CD4-positive, CD25-positive, alpha-beta regulatory T cell (primary cell): ENCODE measurements around the gene C8A. TPM values are rescaled to one million over a fixed set of nuclear protein-coding genes. Genes with fewer than 3 reads are reported as not detected.

Experiments
- ATAC-seq, 2 donors: fragments of 150-1000 bp; cut with Tn5 transposase; one replicate each; pipeline ENCODE4 v1.10.0; 2021; ENCODE audit warnings: low read depth in 2 of 2, moderate number of reproducible peaks in 2 of 2, moderate library complexity in 1 of 2
- DNase-seq, 3 donors: peaks; one replicate each; pipeline versions ENCODE4 v3.0.0 to v3.0.0-alpha.2; 2012 to 2022; ENCODE audit warnings: mixed read lengths in 1 of 3
- H3K27ac ChIP-seq: one replicate; pipeline ENCODE4 v1.7.0; 2013; ENCODE audit warnings: mild to moderate bottlenecking, low read length; ENCODE audit not compliant: insufficient read depth, poor library complexity, severe bottlenecking
- H3K27me3 ChIP-seq: one replicate; pipeline ENCODE4 v1.7.0; 2013; ENCODE audit warnings: low read length; ENCODE audit not compliant: control insufficient read depth, insufficient read depth
- H3K36me3 ChIP-seq: one replicate; pipeline ENCODE4 v1.7.0; 2013; ENCODE audit warnings: mild to moderate bottlenecking, low read length, moderate library complexity; ENCODE audit not compliant: control insufficient read depth, insufficient read depth
- H3K4me1 ChIP-seq: 2 replicates; pipeline ENCODE4 v1.7.0; 2013; ENCODE audit warnings: mild to moderate bottlenecking, low read length; ENCODE audit not compliant: insufficient read depth, control insufficient read depth, poor library complexity, severe bottlenecking
- H3K4me3 ChIP-seq: one replicate; pipeline ENCODE4 v1.7.0; 2013; ENCODE audit warnings: low read depth, mild to moderate bottlenecking, low read length, moderate library complexity
- H3K9me3 ChIP-seq, 2 experiments: 1 replicate in 1 of 2; 2 replicates in 1 of 2; pipeline ENCODE4 v1.7.0; 2013; ENCODE audit warnings: low read length in 2 of 2, mild to moderate bottlenecking in 1 of 2, moderate library complexity in 1 of 2; ENCODE audit not compliant: control insufficient read depth in 2 of 2
- H3K27ac Mint-ChIP-seq, 3 donors: one replicate each; pipeline ENCODE4 v1.8.0; 2020 to 2022; ENCODE audit warnings: mild to moderate bottlenecking in 3 of 3, mixed read lengths in 3 of 3, moderate library complexity in 2 of 3
- H3K27me3 Mint-ChIP-seq: one replicate; pipeline ENCODE4 v1.8.0; 2022; ENCODE audit warnings: mild to moderate bottlenecking, mixed read lengths
- H3K36me3 Mint-ChIP-seq: one replicate; pipeline ENCODE4 v1.8.0; 2020; ENCODE audit warnings: mixed read lengths
- H3K4me1 Mint-ChIP-seq, 4 donors: one replicate each; pipeline ENCODE4 v1.8.0; 2020 to 2022; ENCODE audit warnings: mixed read lengths in 4 of 4, mild to moderate bottlenecking in 1 of 4
- H3K4me3 Mint-ChIP-seq, 4 donors: one replicate each; pipeline ENCODE4 v1.8.0; 2020 to 2022; ENCODE audit warnings: mild to moderate bottlenecking in 4 of 4, mixed read lengths in 4 of 4, moderate library complexity in 3 of 4
- H3K9me3 Mint-ChIP-seq, 7 donors: one replicate each; pipeline ENCODE4 v1.8.0; 2020 to 2022; ENCODE audit warnings: mixed read lengths in 7 of 7, mild to moderate bottlenecking in 3 of 7, moderate library complexity in 2 of 7
- polyA plus RNA-seq, 4 donors: library from polyadenylated mRNA; unstranded; fragments of 300-500 nt; fragmentation: Illumina TruSeq; gene quantifications; one replicate each; pipeline ENCODE4 v1.2.3, GENCODE V29; 2021
- total RNA-seq: library from RNA; stranded (reverse); gene quantifications from one replicate; pipeline ENCODE4 v1.2.3, GENCODE V29; 2022

C8A gene
- total and polyA plus RNA-seq, 5 donors from 2014 or later = not detected

DNA sequence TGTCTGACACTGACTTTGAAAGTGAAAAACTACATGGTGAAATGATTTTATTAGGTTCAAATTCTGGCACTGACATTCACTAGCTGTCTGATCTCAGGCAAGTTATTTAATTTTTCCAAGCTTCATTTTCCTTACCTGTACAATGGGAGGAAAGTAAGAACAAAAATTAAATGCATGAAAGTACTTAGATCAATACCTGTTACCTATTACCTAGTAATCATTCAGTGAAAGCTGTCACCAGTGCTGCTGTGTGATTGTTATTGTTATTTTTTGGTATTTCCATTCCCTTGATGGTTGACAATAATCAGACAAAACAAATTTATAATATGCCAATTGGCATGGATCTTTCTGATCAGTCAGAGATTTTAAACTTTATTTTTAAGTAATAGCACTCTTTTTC is 1.6 kb downstream of the C8A start:
- no peak overlapping the region for H3K27ac Mint-ChIP-seq
- no peak for DNase-seq
- no peaks in the 10 kb centered on the region for H3K27me3 Mint-ChIP-seq
- H3K36me3 Mint-ChIP-seq = no peaks in the 10 kb centered on the region
- Histone ChIP-seq H3K36me3 (no peaks in the 10 kb centered on the region), H3K4me1 (no peaks in the 10 kb centered on the region), H3K27me3 (peaks cover 3% of the 10 kb centered on the region), H3K27ac (no peak overlapping the region), H3K4me3 (no peak overlapping the region), H3K9me3 (no peaks in the 10 kb centered on the region)
- no peak overlapping the region for H3K4me3 Mint-ChIP-seq
- H3K9me3 Mint-ChIP-seq = peaks cover 0 to 3% (median 0%) of the 10 kb centered on the region in 7 donors
- H3K4me1 Mint-ChIP-seq = no peaks in the 10 kb centered on the region
- ATAC-seq = no peak

DNA sequence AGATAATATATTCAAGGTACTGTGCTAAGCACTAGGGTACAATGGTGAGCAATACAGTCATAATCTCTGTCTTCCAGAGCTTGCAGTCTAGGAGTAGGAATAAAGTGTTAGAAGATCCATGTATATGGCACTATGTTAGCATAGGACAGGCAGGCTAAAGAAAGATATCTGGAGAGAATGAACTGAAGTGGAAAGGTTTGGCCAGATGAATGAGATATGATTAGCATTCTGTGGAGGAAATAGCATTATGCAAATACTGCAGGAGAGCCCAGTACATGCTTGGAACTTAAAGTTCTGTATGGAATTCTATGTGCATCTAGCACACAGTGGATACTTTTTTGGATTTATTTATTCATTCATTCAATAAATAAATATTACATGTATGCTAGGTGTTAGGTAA is 4.7 kb downstream of the C8A start:
- Histone ChIP-seq H3K27ac (no peak overlapping the region), H3K27me3 (peaks cover 3% of the 10 kb centered on the region), H3K4me1 (no peaks in the 10 kb centered on the region), H3K9me3 (no peaks in the 10 kb centered on the region), H3K36me3 (no peaks in the 10 kb centered on the region), H3K4me3 (no peak overlapping the region)
- H3K27ac Mint-ChIP-seq = no peak overlapping the region
- peaks cover 0 to 3% (median 0%) of the 10 kb centered on the region in 7 donors for H3K9me3 Mint-ChIP-seq
- no peaks in the 10 kb centered on the region for H3K4me1 Mint-ChIP-seq
- ATAC-seq (no peak), DNase-seq (no peak)
- no peaks in the 10 kb centered on the region for H3K27me3 Mint-ChIP-seq
- no peak overlapping the region for H3K4me3 Mint-ChIP-seq
- no peaks in the 10 kb centered on the region for H3K36me3 Mint-ChIP-seq

DNA sequence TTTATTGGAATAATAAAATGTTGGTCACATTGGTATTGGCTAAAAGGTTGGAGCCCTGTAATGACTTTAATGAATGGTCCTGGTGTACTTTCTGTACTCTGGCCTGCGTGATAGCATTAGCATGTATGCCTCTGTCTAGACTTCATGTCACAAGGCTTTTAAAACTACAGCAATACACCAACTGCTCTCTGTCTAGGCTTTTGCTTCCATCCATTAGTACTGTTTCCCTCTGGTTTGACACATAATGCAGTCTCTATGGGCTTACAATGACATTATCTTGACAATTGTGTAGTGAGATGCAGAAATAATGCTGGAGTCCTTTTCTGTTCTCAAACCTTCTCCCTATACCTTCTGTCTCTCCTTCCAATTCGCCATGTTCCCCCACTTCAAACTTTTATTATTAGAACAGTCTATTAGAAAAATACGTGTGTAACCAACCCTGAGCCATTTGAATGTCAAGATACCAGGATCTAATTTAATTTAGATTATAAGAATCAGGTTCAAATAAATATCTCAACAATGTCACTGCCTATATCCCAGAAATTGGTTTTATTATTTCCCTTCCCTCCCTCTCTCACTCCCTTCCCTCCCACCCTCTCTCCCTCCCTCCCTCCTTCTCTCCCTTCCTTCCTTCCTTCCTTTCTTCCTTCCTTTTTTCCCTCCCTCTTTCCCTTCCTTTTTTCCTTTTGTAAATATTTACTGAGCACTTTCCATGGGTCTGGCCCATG is 8.8 kb downstream of the C8A start:
- Mint-ChIP-seq H3K36me3 (no peaks in the 10 kb centered on the region), H3K4me3 (no peak overlapping the region), H3K9me3 (peaks cover 0 to 3% (median 0%) of the 10 kb centered on the region in 7 donors), H3K27ac (no peak overlapping the region), H3K27me3 (no peaks in the 10 kb centered on the region), H3K4me1 (no peaks in the 10 kb centered on the region)
- Histone ChIP-seq H3K27me3 (no peaks in the 10 kb centered on the region), H3K9me3 (no peaks in the 10 kb centered on the region), H3K36me3 (no peaks in the 10 kb centered on the region), H3K27ac (no peak overlapping the region), H3K4me3 (no peak overlapping the region), H3K4me1 (no peaks in the 10 kb centered on the region)
- no peak for DNase-seq
- no peak for ATAC-seq

DNA sequence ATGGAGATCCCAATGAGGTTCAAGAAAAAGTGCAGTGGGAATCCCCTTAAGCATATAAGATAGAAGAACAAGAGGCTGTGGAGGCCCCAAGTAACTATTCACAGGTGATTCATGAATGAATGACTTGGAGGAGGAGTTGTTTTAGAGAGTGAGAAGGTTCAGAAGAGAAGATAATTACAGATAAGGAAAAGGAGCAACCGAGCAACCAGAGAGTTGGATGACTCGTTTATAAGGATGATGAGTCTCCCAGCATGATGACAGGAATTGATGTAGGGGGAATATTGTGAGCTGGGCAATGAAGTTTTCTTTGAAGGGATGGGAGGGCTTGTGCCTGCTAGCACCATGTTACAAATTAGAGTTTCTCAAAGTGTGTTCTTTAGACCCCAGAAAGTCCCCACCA is 9.8 kb downstream of the C8A start:
- H3K27ac ChIP-seq = no peak overlapping the region
- H3K4me1 Mint-ChIP-seq = no peaks in the 10 kb centered on the region
- no peaks in the 10 kb centered on the region for H3K9me3 ChIP-seq
- H3K4me1 ChIP-seq = no peaks in the 10 kb centered on the region
- no peak for ATAC-seq
- no peak overlapping the region for H3K4me3 Mint-ChIP-seq
- peaks cover 3% of the 10 kb centered on the region for H3K27me3 Mint-ChIP-seq
- H3K27me3 ChIP-seq = no peaks in the 10 kb centered on the region
- H3K36me3 ChIP-seq = no peaks in the 10 kb centered on the region
- no peak for DNase-seq
- H3K27ac Mint-ChIP-seq = no peak overlapping the region
- peaks cover 0 to 3% (median 0%) of the 10 kb centered on the region in 7 donors for H3K9me3 Mint-ChIP-seq
- no peak overlapping the region for H3K4me3 ChIP-seq
- no peaks in the 10 kb centered on the region for H3K36me3 Mint-ChIP-seq

DNA sequence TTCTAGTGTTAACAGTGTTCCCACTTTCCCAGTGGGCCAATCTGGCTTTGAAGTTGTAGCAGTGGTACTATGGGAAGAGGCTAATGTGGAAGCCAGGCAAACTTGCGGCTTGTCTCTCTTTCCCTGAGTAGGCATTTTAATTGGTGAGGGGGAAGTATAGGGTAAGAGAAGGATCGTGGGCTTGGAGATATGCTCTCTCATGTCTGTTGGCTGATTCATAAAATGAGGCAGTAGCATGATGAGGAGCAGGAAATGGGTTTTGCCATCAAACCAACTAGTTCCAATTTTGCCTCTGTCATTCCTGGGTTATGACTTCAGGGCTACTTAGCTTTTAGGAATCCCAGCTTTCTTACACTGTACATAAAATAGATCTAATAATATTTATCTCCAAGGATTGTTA is 12.1 kb downstream of the C8A start:
- Histone ChIP-seq H3K9me3 (no peaks in the 10 kb centered on the region), H3K27me3 (no peaks in the 10 kb centered on the region), H3K27ac (no peak overlapping the region), H3K4me1 (no peaks in the 10 kb centered on the region), H3K4me3 (no peak overlapping the region), H3K36me3 (no peaks in the 10 kb centered on the region)
- H3K9me3 Mint-ChIP-seq = peaks cover 0 to 2% (median 0%) of the 10 kb centered on the region in 7 donors
- H3K36me3 Mint-ChIP-seq = no peaks in the 10 kb centered on the region
- no peaks in the 10 kb centered on the region for H3K4me1 Mint-ChIP-seq
- DNase-seq = no peak
- H3K27ac Mint-ChIP-seq = no peak overlapping the region
- H3K27me3 Mint-ChIP-seq = peaks cover 5% of the 10 kb centered on the region
- no peak overlapping the region for H3K4me3 Mint-ChIP-seq
- no peak for ATAC-seq

DNA sequence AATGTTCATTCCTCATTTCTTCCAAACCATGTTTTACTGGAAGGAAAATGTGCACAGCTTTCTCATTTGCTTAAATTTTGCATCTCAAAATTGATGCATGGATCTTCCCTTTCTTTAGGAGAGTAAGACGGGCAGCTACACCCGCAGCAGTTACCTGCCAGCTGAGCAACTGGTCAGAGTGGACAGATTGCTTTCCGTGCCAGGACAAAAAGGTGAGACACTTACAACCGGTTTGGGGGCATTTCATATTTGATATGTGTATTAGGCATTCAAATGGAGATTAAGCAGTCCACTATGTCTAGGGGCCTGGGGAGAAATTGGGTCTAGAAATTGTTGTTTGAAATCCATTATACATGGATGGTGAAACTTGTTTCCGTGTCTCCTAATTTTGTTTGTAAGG is 12.9 kb downstream of the C8A start:
- Histone ChIP-seq H3K27ac (no peak overlapping the region), H3K36me3 (no peaks in the 10 kb centered on the region), H3K27me3 (no peaks in the 10 kb centered on the region), H3K9me3 (no peaks in the 10 kb centered on the region), H3K4me1 (no peaks in the 10 kb centered on the region), H3K4me3 (no peak overlapping the region)
- DNase-seq (no peak), ATAC-seq (no peak)
- Mint-ChIP-seq H3K27ac (no peak overlapping the region), H3K4me1 (no peaks in the 10 kb centered on the region), H3K4me3 (no peak overlapping the region), H3K36me3 (no peaks in the 10 kb centered on the region), H3K9me3 (peaks cover 0 to 2% (median 0%) of the 10 kb centered on the region in 7 donors), H3K27me3 (peaks cover 5% of the 10 kb centered on the region)

DNA sequence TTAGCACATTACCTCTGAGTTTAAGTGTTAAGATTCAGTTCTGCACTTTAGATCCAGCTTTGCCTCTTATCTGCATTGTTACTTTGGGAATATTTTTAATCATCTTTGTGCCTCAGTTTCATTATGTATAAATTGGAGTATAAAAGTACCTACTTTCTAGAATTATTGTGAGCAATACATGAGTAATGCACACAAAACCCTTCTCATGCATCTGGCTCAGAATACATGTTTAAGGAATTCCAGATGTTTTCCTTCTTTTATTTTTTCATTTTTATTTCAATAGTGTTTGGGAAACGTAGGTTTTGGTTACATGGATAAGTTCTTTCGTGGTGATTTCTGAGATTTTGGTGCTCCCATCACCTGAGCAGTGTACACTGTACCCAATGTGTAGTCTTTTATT is 14.2 kb downstream of the C8A start:
- no peak for DNase-seq
- Mint-ChIP-seq H3K27me3 (peaks cover 5% of the 10 kb centered on the region), H3K9me3 (peaks cover 0 to 2% (median 0%) of the 10 kb centered on the region in 7 donors), H3K4me1 (no peaks in the 10 kb centered on the region), H3K36me3 (no peaks in the 10 kb centered on the region), H3K4me3 (no peak overlapping the region), H3K27ac (no peak overlapping the region)
- ATAC-seq = no peak
- H3K36me3 ChIP-seq = no peaks in the 10 kb centered on the region
- no peak overlapping the region for H3K27ac ChIP-seq
- H3K9me3 ChIP-seq = no peaks in the 10 kb centered on the region
- H3K4me1 ChIP-seq = no peaks in the 10 kb centered on the region
- no peak overlapping the region for H3K4me3 ChIP-seq
- H3K27me3 ChIP-seq = no peaks in the 10 kb centered on the region

DNA sequence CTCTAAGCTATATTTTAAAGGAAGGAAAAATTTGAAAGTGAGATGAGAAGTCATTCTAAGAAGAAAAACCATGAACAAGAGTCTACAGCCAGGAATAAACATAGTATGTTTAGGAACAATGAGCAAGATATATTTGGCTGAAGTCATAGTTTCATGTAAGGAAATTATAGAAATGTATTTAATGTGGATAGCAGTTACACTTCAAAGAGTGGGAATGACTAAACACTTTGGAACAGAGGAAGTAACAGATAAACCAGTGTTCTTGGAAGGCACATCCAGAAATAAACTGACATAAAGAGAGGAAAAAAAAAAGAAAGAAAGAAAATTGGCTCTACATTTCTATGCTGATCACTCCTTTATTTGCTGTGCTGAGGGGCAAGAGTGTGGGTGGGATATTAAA is 18.0 kb downstream of the C8A start:
- Mint-ChIP-seq H3K4me3 (no peak overlapping the region), H3K27me3 (peaks cover 9% of the 10 kb centered on the region), H3K9me3 (no peaks in the 10 kb centered on the region), H3K4me1 (no peaks in the 10 kb centered on the region), H3K36me3 (no peaks in the 10 kb centered on the region), H3K27ac (no peak overlapping the region)
- no peaks in the 10 kb centered on the region for H3K4me1 ChIP-seq
- H3K4me3 ChIP-seq = no peak overlapping the region
- DNase-seq (no peak), ATAC-seq (no peak)
- no peak overlapping the region for H3K27ac ChIP-seq
- no peaks in the 10 kb centered on the region for H3K9me3 ChIP-seq
- H3K36me3 ChIP-seq = no peaks in the 10 kb centered on the region
- no peaks in the 10 kb centered on the region for H3K27me3 ChIP-seq
